Activated CD4-positive, alpha-beta memory T cell treated with anti-CD3 and anti-CD28 coated beads for 36 hours (primary cell): Measurements from ENCODE around the gene SLC12A5. TPM values are rescaled to one million over a fixed set of nuclear protein-coding genes. Genes with fewer than 3 reads are reported as not detected.

Experiments
- CTCF ChIA-PET: fragments of 350-600 bp; sonication (Branson Sonifier 250); formaldehyde crosslinking; loops from one replicate; lab custom pipeline; 2021; ENCODE audit warnings: antibody characterized with exemption, inconsistent platforms; lab: Charles Lee
- POLR2A ChIA-PET: fragments of 350-600 bp; sonication (Branson Sonifier 250); formaldehyde crosslinking; loops from one replicate; lab custom pipeline; 2021; ENCODE audit warnings: antibody characterized with exemption; lab: Charles Lee
- DNase-seq: peaks from one replicate; pipeline ENCODE4 v3.0.0-alpha.2; 2020
- H3K27ac Mint-ChIP-seq: one replicate; pipeline ENCODE4 v1.8.0; 2021; ENCODE audit warnings: mixed read lengths
- H3K27me3 Mint-ChIP-seq: one replicate; pipeline ENCODE4 v1.8.0; 2021; ENCODE audit warnings: mixed read lengths
- H3K36me3 Mint-ChIP-seq: one replicate; pipeline ENCODE4 v1.8.0; 2021; ENCODE audit warnings: mixed read lengths
- H3K4me1 Mint-ChIP-seq: one replicate; pipeline ENCODE4 v1.8.0; 2021; ENCODE audit warnings: low read depth, mixed read lengths
- H3K4me3 Mint-ChIP-seq: one replicate; pipeline ENCODE4 v1.8.0; 2021; ENCODE audit warnings: mild to moderate bottlenecking, mixed read lengths
- H3K9me3 Mint-ChIP-seq: one replicate; pipeline ENCODE4 v1.8.0; 2021; ENCODE audit warnings: mixed read lengths
- intact Hi-C: fragments of 100-400 bp; cut with micrococcal nuclease; formaldehyde crosslinking; loops from one replicate; pipeline ENCODE4 v1.15.1; 2023
- total RNA-seq, 2 experiments: library from RNA; stranded (reverse); gene quantifications; one replicate each; pipeline ENCODE4 v1.2.3, GENCODE V29; 2021

SLC12A5 gene
- total RNA-seq, 2 experiments from 2014 or later, result 0.97 TPM; not detected in 1

DNA sequence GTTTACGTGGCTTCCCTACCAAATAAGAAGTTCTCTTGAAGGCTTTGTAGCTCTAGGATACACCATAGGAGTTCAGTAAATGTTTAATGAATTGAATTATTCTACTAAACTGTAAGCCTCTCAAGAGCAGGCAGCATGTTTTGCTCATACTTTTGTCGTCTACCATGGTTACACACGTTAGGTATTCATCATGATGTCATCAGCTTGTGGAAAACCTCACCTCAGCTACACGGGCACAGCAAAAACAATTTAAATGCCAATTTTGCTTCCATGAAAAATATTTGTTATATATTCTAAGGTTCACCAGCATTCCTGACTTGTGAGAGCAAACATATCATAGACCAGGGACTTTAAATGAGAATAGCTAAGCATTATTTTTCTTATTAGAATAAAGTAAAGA is 44.0 kb downstream of the SLC12A5 start:
- no peaks in the 10 kb centered on the region for H3K27me3 Mint-ChIP-seq
- H3K27ac Mint-ChIP-seq, result no peak overlapping the region
- intact Hi-C loops, result no loop called here
- H3K9me3 Mint-ChIP-seq, result no peaks in the 10 kb centered on the region
- H3K4me3 Mint-ChIP-seq, result no peak overlapping the region
- CTCF ChIA-PET, result interaction anchor here (1.2 kb wide), 1 partner anchor 51 kb away, joined by 3 read pairs; no protein-coding TSS in a partner anchor
- H3K36me3 Mint-ChIP-seq, result peaks cover 35% of the 10 kb centered on the region
- no peak for DNase-seq
- POLR2A ChIA-PET, result no interaction called here
- H3K4me1 Mint-ChIP-seq, result no peaks in the 10 kb centered on the region

DNA sequence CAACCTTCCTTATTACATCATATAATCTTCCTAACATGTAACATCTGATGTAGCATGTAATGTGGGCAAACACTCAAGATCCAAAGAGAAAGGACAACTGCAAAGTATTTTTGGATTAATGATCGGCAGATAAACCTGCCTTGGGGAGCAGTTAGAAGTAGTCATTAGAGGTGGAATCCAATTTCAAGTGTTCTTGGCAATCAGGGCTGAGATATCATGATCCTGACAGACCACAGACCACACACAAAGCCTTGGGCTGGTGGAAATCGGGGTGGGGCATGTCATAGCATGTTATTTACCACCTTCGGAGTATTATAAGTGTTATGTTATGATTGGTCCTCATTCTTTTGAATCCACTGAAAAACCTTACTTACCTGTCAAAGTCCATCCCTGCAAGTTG is 44.4 kb downstream of the SLC12A5 start:
- Mint-ChIP-seq H3K27ac (no peak overlapping the region), H3K4me3 (no peak overlapping the region), H3K36me3 (peaks cover 31% of the 10 kb centered on the region), H3K4me1 (no peaks in the 10 kb centered on the region), H3K9me3 (no peaks in the 10 kb centered on the region), H3K27me3 (no peaks in the 10 kb centered on the region)
- DNase-seq, result no peak
- intact Hi-C loops, result no loop called here
- POLR2A ChIA-PET, result no interaction called here
- CTCF ChIA-PET, result interaction anchor here (1.2 kb wide), 1 partner anchor 51 kb away, joined by 3 read pairs; no protein-coding TSS in a partner anchor

DNA sequence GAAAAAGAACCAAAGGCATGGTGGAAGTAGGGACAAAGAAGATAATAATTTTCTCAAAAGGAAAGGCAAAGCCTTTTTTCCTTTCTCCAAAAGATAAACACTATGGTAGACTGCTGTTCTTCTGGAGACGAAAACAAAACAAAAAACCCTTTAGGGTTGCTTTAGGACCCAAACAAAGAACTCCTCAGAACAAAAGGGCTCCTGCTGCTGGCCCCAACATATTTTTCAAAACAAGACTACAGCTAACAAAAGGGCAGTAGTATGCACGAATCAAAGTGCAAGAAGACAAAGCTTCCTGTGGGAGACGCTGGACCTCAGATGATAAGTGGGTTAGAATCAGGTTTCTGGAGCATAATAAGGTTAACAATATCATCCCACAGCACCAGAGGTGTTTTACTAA is 45.0 kb downstream of the SLC12A5 start:
- H3K4me1 Mint-ChIP-seq, result no peaks in the 10 kb centered on the region

DNA sequence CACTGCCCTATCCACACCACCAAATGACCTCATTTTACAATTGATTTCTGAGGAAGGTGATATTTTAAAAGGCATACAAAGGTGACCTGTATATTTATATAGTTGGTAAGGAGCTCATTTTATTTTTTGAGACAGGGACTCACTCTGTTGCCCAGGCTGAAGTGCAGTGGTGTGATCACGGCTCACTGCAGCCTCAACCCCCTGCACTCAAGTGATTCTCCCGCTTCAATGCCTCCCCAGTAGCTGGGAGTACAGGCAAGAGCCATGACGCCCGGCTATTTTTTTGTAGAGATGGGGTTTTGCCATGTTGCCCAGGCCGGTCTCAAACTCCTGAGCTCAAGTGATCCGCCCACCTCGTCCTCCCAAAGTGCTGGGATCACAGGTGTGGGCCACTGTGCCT is 47.8 kb downstream of the SLC12A5 start:
- peaks cover 4% of the 10 kb centered on the region for H3K4me1 Mint-ChIP-seq
- intact Hi-C loops, result no loop called here
- no peaks in the 10 kb centered on the region for H3K27me3 Mint-ChIP-seq
- peaks cover 34% of the 10 kb centered on the region for H3K36me3 Mint-ChIP-seq
- no peak overlapping the region for H3K4me3 Mint-ChIP-seq
- POLR2A ChIA-PET, result no interaction called here
- DNase-seq, result no peak
- no peaks in the 10 kb centered on the region for H3K9me3 Mint-ChIP-seq
- CTCF ChIA-PET, result no interaction called here
- H3K27ac Mint-ChIP-seq, result no peak overlapping the region

More for the DNA sequence above, 45.0 kb downstream of the SLC12A5 start:
- Mint-ChIP-seq H3K27ac (no peak overlapping the region), H3K36me3 (peaks cover 30% of the 10 kb centered on the region), H3K9me3 (no peaks in the 10 kb centered on the region), H3K4me3 (no peak overlapping the region), H3K27me3 (no peaks in the 10 kb centered on the region)
- no peak for DNase-seq
- ChIA-PET POLR2A (no interaction called here), CTCF (no interaction called here)
- intact Hi-C loops, result no loop called here

DNA sequence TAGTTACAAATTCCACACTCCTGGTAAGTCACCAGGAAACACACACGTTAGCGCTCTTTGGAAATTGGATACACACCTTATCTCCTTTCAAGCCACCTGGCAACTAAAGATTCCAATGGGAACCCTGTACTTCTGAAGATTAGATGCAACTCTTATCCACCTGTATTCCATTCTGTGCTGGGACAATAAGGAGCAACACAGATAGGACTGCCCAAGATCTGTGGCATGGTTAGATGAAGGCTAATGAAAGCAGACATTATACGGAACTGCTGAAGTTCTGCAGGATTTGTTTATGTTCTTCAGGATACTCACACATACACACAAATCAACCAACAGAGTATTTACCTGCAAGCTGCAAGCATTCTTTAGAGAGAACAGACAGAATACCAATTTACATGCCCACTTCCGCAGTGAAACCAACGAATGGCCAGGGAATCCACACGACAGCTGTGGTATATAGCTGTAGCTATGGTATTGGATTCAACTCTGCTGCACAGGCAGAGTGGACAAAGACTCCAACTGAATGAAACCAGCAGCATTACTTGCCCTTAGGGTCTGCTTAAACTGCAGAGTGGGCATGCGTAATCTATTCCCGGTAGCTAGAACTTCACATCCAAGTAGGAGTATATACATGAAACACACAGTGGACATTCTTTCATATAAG is 48.8 kb downstream of the SLC12A5 start:
- H3K4me3 Mint-ChIP-seq, result no peak overlapping the region
- POLR2A ChIA-PET, result no interaction called here
- no peak overlapping the region for H3K27ac Mint-ChIP-seq
- no peak for DNase-seq
- no peaks in the 10 kb centered on the region for H3K9me3 Mint-ChIP-seq
- intact Hi-C loops, result no loop called here
- peaks cover 34% of the 10 kb centered on the region for H3K36me3 Mint-ChIP-seq
- CTCF ChIA-PET, result interaction anchor here (0.9 to 1.0 kb wide), 2 partner anchors 54 to 65 kb away, joined by 4 read pairs; no protein-coding TSS in a partner anchor
- H3K4me1 Mint-ChIP-seq, result peaks cover 9% of the 10 kb centered on the region
- no peaks in the 10 kb centered on the region for H3K27me3 Mint-ChIP-seq

DNA sequence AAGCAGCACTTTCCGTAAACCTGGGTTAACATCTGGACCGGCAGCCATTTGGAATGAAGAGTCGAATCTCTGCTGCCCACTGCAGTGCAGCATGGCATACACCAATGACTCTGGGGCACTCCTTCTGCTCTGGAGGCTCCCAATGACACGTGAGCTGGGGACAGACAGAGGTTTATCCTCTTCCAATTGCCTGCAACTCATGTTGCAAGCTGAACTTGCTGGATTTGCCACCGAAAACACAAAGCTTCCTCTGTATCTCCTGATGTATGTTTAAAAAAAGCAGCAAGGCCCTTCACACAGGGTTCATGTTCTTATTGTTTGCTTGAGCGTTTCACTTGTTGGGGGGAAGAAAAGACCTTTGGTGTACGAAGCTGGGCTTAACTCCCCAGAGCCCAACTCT is 49.9 kb downstream of the SLC12A5 start:
- peaks cover 29% of the 10 kb centered on the region for H3K36me3 Mint-ChIP-seq
- H3K4me3 Mint-ChIP-seq, result no peak overlapping the region
- CTCF ChIA-PET, result interaction anchor here (1.5 kb wide), 1 partner anchor 56 kb away, joined by 6 read pairs; no protein-coding TSS in a partner anchor
- H3K4me1 Mint-ChIP-seq, result peaks cover 17% of the 10 kb centered on the region
- DNase-seq, result no peak
- H3K27me3 Mint-ChIP-seq, result no peaks in the 10 kb centered on the region
- POLR2A ChIA-PET, result no interaction called here
- intact Hi-C loops, result no loop called here
- H3K27ac Mint-ChIP-seq, result no peak overlapping the region
- H3K9me3 Mint-ChIP-seq, result no peaks in the 10 kb centered on the region

DNA sequence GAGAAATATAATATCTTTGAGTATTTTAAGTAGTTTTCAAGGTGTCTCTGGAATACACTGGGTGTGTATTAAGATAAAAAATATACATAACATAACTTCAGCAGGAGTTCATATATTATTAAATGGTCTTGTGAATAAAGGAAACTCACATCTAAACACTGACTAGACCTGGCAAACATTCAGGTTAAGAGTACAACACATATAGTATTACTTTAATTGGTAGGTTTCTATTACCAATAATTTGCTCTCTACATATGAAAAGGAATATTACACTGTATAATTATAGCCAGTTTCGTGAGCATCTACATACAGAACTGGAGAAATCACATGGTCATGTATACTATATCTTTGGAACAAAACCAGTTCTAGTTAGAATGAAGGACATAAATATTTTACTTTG is 52.1 kb downstream of the SLC12A5 start:
- Mint-ChIP-seq H3K4me3 (no peak overlapping the region), H3K27ac (no peak overlapping the region), H3K4me1 (peaks cover 36% of the 10 kb centered on the region), H3K36me3 (peaks cover 16% of the 10 kb centered on the region), H3K27me3 (no peaks in the 10 kb centered on the region), H3K9me3 (no peaks in the 10 kb centered on the region)
- CTCF ChIA-PET, result no interaction called here
- no peak for DNase-seq
- POLR2A ChIA-PET, result no interaction called here
- intact Hi-C loops, result no loop called here

DNA sequence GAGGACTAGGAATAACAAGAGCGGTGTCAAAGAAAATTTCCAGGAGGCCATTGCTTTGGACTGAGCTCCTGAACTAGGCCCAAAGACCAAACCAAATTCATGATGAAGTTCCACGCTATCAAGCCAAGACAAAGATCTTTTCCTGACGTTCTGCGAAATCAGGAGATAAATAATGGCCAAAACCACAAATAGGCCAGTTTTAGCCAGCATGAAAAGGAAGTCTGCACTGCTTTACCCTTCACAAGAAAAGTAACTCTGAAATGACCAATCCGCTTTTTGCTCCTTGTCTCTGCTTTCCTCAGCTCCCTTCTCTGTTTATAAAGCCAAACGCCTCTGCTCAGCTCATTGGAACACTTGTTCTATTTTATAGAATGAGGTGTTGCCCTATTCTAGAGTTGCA is 54.1 kb downstream of the SLC12A5 start:
- CTCF ChIA-PET, result no interaction called here
- Mint-ChIP-seq H3K27me3 (no peaks in the 10 kb centered on the region), H3K4me1 (peaks cover 54% of the 10 kb centered on the region), H3K4me3 (no peak overlapping the region), H3K9me3 (no peaks in the 10 kb centered on the region), H3K36me3 (peaks cover 9% of the 10 kb centered on the region), H3K27ac (no peak overlapping the region)
- intact Hi-C loops, result no loop called here
- POLR2A ChIA-PET, result no interaction called here
- DNase-seq, result no peak

DNA sequence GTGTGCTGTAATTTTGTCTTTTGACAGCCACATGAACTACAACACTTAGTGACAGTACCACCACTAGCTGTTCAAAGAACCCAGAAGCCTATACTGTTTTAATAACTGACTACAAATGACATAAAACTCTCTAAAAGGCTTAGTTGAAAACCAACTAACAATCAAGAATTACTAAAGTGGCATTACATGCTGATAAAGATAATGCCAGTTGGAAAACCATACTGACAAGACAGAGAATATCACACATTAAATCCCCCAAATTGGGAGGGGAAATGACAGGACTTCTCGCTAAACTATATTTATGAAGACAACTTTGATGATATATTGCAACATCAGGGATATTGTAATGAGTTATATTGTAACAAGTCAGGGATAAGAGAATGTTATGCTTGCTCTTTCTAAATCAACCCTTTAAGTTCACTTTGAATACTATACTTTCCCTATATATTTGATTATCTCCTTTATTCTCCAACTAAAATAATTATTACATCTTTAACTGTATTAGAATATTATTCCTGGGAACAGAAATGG is 54.6 kb downstream of the SLC12A5 start:
- H3K9me3 Mint-ChIP-seq, result no peaks in the 10 kb centered on the region
- ChIA-PET CTCF (no interaction called here), POLR2A (no interaction called here)
- H3K27me3 Mint-ChIP-seq, result no peaks in the 10 kb centered on the region
- no peak for DNase-seq
- H3K4me1 Mint-ChIP-seq, result peaks cover 59% of the 10 kb centered on the region
- peaks cover 9% of the 10 kb centered on the region for H3K36me3 Mint-ChIP-seq
- H3K27ac Mint-ChIP-seq, result no peak overlapping the region
- no peak overlapping the region for H3K4me3 Mint-ChIP-seq
- intact Hi-C loops, result no loop called here

DNA sequence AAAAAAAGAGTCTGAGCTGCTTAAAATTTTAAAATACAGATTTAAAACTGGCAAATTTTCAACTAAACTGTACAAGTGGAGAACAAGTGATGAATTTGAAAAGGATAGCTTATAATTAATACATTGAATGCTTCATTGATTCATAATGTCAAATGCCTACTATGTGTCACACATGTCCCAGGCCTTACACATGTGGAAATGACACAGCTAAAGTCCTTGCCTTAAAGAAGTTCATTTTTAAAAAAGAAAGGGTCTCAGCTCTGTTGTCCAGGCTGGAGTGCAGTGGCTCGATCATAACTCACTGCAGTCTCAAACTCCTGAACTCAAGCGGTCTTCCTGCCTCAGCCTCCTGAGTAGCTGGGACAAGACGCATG is 55.8 kb downstream of the SLC12A5 start:
- H3K27me3 Mint-ChIP-seq, result no peaks in the 10 kb centered on the region
- H3K4me1 Mint-ChIP-seq, result peaks cover 62% of the 10 kb centered on the region
- POLR2A ChIA-PET, result no interaction called here
- intact Hi-C loops, result no loop called here
- H3K4me3 Mint-ChIP-seq, result no peak overlapping the region
- no peaks in the 10 kb centered on the region for H3K36me3 Mint-ChIP-seq
- H3K27ac Mint-ChIP-seq, result no peak overlapping the region
- no peaks in the 10 kb centered on the region for H3K9me3 Mint-ChIP-seq
- CTCF ChIA-PET, result interaction anchor here (0.7 to 1.5 kb wide), 7 partner anchors 9 to 98 kb away, joined by 3 to 6 read pairs (median 4); no protein-coding TSS in a partner anchor
- no peak for DNase-seq

DNA sequence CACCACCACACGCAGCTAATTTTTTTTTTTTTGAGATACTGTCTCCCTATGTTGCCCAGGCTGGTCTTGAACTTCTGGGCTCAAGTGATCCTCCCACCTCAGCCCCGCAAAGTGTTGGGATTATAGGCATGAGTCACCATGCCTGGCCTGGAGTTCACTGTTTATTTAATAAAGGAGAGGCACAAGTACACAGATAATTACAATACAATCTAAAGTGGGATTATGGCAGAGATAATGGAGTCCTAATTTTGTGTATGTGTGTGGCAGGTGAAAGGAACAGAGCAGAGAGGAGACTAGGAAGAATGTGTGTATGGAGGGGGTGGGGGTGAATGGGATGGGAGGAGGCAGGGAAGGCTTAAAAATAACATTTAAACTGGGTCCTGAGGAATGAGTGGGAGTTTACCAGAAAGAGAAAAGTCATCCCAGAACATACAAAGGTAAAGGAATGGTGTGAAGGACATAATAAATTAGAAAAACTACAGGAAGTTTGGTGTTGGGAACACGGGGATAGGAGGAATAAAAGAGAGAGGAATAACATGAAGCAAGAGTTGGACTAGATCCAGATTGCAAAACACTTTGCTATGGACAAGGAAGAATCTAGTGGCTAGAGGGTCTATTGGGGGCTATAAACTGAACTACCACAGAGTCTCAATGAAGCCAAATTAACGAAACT is 56.3 kb downstream of the SLC12A5 start:
- POLR2A ChIA-PET, result no interaction called here
- no peaks in the 10 kb centered on the region for H3K9me3 Mint-ChIP-seq
- no peaks in the 10 kb centered on the region for H3K27me3 Mint-ChIP-seq
- CTCF ChIA-PET, result interaction anchor here (0.7 to 1.5 kb wide), 7 partner anchors 8 to 221 kb away, joined by 3 to 6 read pairs (median 4); no protein-coding TSS in a partner anchor
- no peak overlapping the region for H3K4me3 Mint-ChIP-seq
- no peak for DNase-seq
- intact Hi-C loops, result no loop called here
- H3K36me3 Mint-ChIP-seq, result no peaks in the 10 kb centered on the region
- no peak overlapping the region for H3K27ac Mint-ChIP-seq
- peaks cover 67% of the 10 kb centered on the region for H3K4me1 Mint-ChIP-seq

DNA sequence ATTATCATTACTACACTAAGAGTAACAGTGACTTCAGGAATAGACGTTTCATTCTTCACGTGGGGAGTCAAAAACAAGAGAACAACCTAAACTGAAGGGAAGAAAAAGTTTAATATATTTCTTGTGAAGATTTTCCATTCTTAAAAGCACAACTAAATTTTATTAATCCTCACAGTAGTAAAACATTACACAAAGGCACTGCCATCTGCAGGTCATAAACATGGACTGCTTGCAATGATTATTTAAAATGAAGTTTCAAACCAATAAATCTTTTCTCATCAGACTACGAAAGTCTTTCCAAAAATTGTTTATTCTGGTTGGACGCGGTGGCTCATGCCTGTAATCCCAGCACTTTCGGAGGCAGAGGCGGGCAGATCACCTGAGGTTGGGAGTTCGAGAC is 58.1 kb downstream of the SLC12A5 start:
- H3K4me3 Mint-ChIP-seq, result no peak overlapping the region

More for the DNA sequence above, 58.1 kb downstream of the SLC12A5 start:
- intact Hi-C loops, result no loop called here
- Mint-ChIP-seq H3K36me3 (no peaks in the 10 kb centered on the region), H3K27ac (no peak overlapping the region), H3K4me1 (peaks cover 67% of the 10 kb centered on the region), H3K9me3 (no peaks in the 10 kb centered on the region), H3K27me3 (no peaks in the 10 kb centered on the region)
- ChIA-PET CTCF (interaction anchor here (3.6 kb wide), 1 partner anchor 73 kb away, joined by 20 read pairs; no protein-coding TSS in a partner anchor), POLR2A (no interaction called here)
- no peak for DNase-seq
